DMS153 treated with DMSO at 0.1 percent for 48 hours (cell line): ENCODE results near the gene ALMS1.
"Not testable (repeated sequence)": the region's sequence is repeated elsewhere in the genome, so short reads cannot be mapped to it uniquely, and the experiment has no call there.

Source experiments
- DNase-seq: peaks from one replicate; lab custom pipeline; 2025; ENCODE audit not compliant: unreplicated experiment; lab: John Stamatoyannopoulos, UW

ALMS1 gene

GRCh38 chr2:73504850-73505249, 119.2 kb downstream of the ALMS1 start:
- DNase-seq = not testable (repeated sequence)

GRCh38 chr2:73510470-73510869, 124.8 kb downstream of the ALMS1 start:
- not testable (repeated sequence) for DNase-seq

GRCh38 chr2:73516033-73516432, 130.4 kb downstream of the ALMS1 start:
- DNase-seq = no peak

- DNase-seq = no peak
Measured at GRCh38 chr2:73528688-73529087, 143.1 kb downstream of the ALMS1 start.

GRCh38 chr2:73530773-73531172, 145.1 kb downstream of the ALMS1 start:
- not testable (repeated sequence) for DNase-seq

GRCh38 chr2:73532381-73532780, 146.7 kb downstream of the ALMS1 start:
- no peak for DNase-seq

- DNase-seq = no peak
Measured at GRCh38 chr2:73536133-73536840, 150.7 kb downstream of the ALMS1 start.

- peak; percentile 92 for DNase-seq
Measured at GRCh38 chr2:73560875-73561274, 175.2 kb downstream of the ALMS1 start.

GRCh38 chr2:73561422-73561821, 175.8 kb downstream of the ALMS1 start:
- no peak for DNase-seq

GRCh38 chr2:73564986-73565385, 179.3 kb downstream of the ALMS1 start:
- DNase-seq = no peak

GRCh38 chr2:73566288-73566878, 180.7 kb downstream of the ALMS1 start:
- DNase-seq = no peak

GRCh38 chr2:73575261-73575660, 189.6 kb downstream of the ALMS1 start:
- no peak for DNase-seq

- DNase-seq = no peak
Measured at GRCh38 chr2:73582364-73582763, 196.7 kb downstream of the ALMS1 start.

- DNase-seq = peak; percentile 55
Measured at GRCh38 chr2:73588177-73588576, 202.5 kb downstream of the ALMS1 start.

- no peak for DNase-seq
Measured at GRCh38 chr2:73593680-73594079, 208.0 kb downstream of the ALMS1 start.

GRCh38 chr2:73594251-73594650, 208.6 kb downstream of the ALMS1 start:
- DNase-seq = no peak

- no peak for DNase-seq
Measured at GRCh38 chr2:73601780-73602179, 216.1 kb downstream of the ALMS1 start.

- DNase-seq = not testable (repeated sequence)
Measured at GRCh38 chr2:73603099-73603588, 217.5 kb downstream of the ALMS1 start.

- not testable (repeated sequence) for DNase-seq
Measured at GRCh38 chr2:73604589-73604988, 219.0 kb downstream of the ALMS1 start.

- no peak for DNase-seq
Measured at GRCh38 chr2:73610111-73610510, 224.5 kb downstream of the ALMS1 start.

GRCh38 chr2:73611193-73611592, 225.6 kb downstream of the ALMS1 start:
- DNase-seq = no peak

- DNase-seq = no peak
Measured at GRCh38 chr2:73611867-73612266, 226.2 kb downstream of the ALMS1 start.

GRCh38 chr2:73614105-73614504, 228.5 kb downstream of the ALMS1 start:
- DNase-seq = no peak
